ENCODE results near the gene ZBTB25.

Gene ZBTB25

GRCh38 chr14:64450255-64450654 lies 53.4 kb downstream of the ZBTB25 start:
- H3K4me1 Mint-ChIP-seq (ENCODE audit: low read depth): peaks cover 37% of the 10 kb centered on the region
- H3K27me3 Mint-ChIP-seq: no peaks in the 10 kb centered on the region
- no peak for DNase-seq
- peaks cover 89% of the 10 kb centered on the region for H3K36me3 Mint-ChIP-seq (ENCODE audit: low read depth)
- peak overlapping the region; percentile 92 for H3K27ac Mint-ChIP-seq
- H3K4me3 Mint-ChIP-seq: no peak overlapping the region
- H3K9me3 Mint-ChIP-seq: no peaks in the 10 kb centered on the region

GRCh38 chr14:64447876-64448670 lies 55.6 kb downstream of the ZBTB25 start:
- Mint-ChIP-seq H3K4me1 (ENCODE audit: low read depth) (peaks cover 57% of the 10 kb centered on the region), H3K36me3 (ENCODE audit: low read depth) (peaks cover 89% of the 10 kb centered on the region), H3K9me3 (no peaks in the 10 kb centered on the region), H3K27me3 (no peaks in the 10 kb centered on the region), H3K27ac (peak overlapping the region; percentile 45), H3K4me3 (no peak overlapping the region)
- DNase-seq: no peak

GRCh38 chr14:64444984-64445845 lies 58.4 kb downstream of the ZBTB25 start:
- DNase-seq: no peak
- Mint-ChIP-seq H3K27ac (peak overlapping the region; percentile 83), H3K4me3 (peak overlapping the region; percentile 39), H3K9me3 (no peaks in the 10 kb centered on the region), H3K36me3 (ENCODE audit: low read depth) (peaks cover 95% of the 10 kb centered on the region), H3K27me3 (no peaks in the 10 kb centered on the region), H3K4me1 (ENCODE audit: low read depth) (peaks cover 51% of the 10 kb centered on the region)

GRCh38 chr14:64444140-64444539 lies 59.5 kb downstream of the ZBTB25 start:
- H3K4me1 Mint-ChIP-seq (ENCODE audit: low read depth): peaks cover 43% of the 10 kb centered on the region
- peak overlapping the region; percentile 83 for H3K27ac Mint-ChIP-seq
- H3K27me3 Mint-ChIP-seq: no peaks in the 10 kb centered on the region
- no peak for DNase-seq
- no peaks in the 10 kb centered on the region for H3K9me3 Mint-ChIP-seq
- H3K4me3 Mint-ChIP-seq: no peak overlapping the region
- peaks cover 93% of the 10 kb centered on the region for H3K36me3 Mint-ChIP-seq (ENCODE audit: low read depth)

- no peak overlapping the region for H3K27ac Mint-ChIP-seq
- H3K36me3 Mint-ChIP-seq (ENCODE audit: low read depth): peaks cover 93% of the 10 kb centered on the region
- no peaks in the 10 kb centered on the region for H3K9me3 Mint-ChIP-seq
- peaks cover 45% of the 10 kb centered on the region for H3K4me1 Mint-ChIP-seq (ENCODE audit: low read depth)
- H3K4me3 Mint-ChIP-seq: no peak overlapping the region
- no peak for DNase-seq
- H3K27me3 Mint-ChIP-seq: no peaks in the 10 kb centered on the region
These were observed 61.2 kb downstream of the ZBTB25 start for GRCh38 chr14:64442300-64442988.

GRCh38 chr14:64440494-64440893 lies 63.1 kb downstream of the ZBTB25 start:
- no peak for DNase-seq
- Mint-ChIP-seq H3K27me3 (no peaks in the 10 kb centered on the region), H3K9me3 (no peaks in the 10 kb centered on the region), H3K36me3 (ENCODE audit: low read depth) (peaks cover 97% of the 10 kb centered on the region), H3K27ac (no peak overlapping the region), H3K4me1 (ENCODE audit: low read depth) (peaks cover 40% of the 10 kb centered on the region), H3K4me3 (no peak overlapping the region)

GRCh38 chr14:64439141-64439540 lies 64.5 kb downstream of the ZBTB25 start:
- DNase-seq: no peak
- Mint-ChIP-seq H3K27me3 (no peaks in the 10 kb centered on the region), H3K36me3 (ENCODE audit: low read depth) (peaks cover 97% of the 10 kb centered on the region), H3K9me3 (no peaks in the 10 kb centered on the region), H3K4me3 (no peak overlapping the region), H3K4me1 (ENCODE audit: low read depth) (peaks cover 27% of the 10 kb centered on the region), H3K27ac (no peak overlapping the region)

GRCh38 chr14:64438181-64438841 lies 65.3 kb downstream of the ZBTB25 start:
- Mint-ChIP-seq H3K36me3 (ENCODE audit: low read depth) (peaks cover 97% of the 10 kb centered on the region), H3K27ac (peak overlapping the region; percentile 16), H3K9me3 (no peaks in the 10 kb centered on the region), H3K4me1 (ENCODE audit: low read depth) (peaks cover 20% of the 10 kb centered on the region), H3K4me3 (no peak overlapping the region), H3K27me3 (no peaks in the 10 kb centered on the region)
- no peak for DNase-seq

- Mint-ChIP-seq H3K27me3 (no peaks in the 10 kb centered on the region), H3K27ac (no peak overlapping the region), H3K4me1 (ENCODE audit: low read depth) (peaks cover 19% of the 10 kb centered on the region), H3K9me3 (no peaks in the 10 kb centered on the region), H3K4me3 (no peak overlapping the region), H3K36me3 (ENCODE audit: low read depth) (peaks cover 99% of the 10 kb centered on the region)
- no peak for DNase-seq
These were observed 69.1 kb downstream of the ZBTB25 start for GRCh38 chr14:64434528-64434927.

- DNase-seq: no peak
- H3K4me3 Mint-ChIP-seq: peak overlapping the region; percentile 10
- H3K27me3 Mint-ChIP-seq: no peaks in the 10 kb centered on the region
- peaks cover 24% of the 10 kb centered on the region for H3K4me1 Mint-ChIP-seq (ENCODE audit: low read depth)
- no peak overlapping the region for H3K27ac Mint-ChIP-seq
- peaks cover 97% of the 10 kb centered on the region for H3K36me3 Mint-ChIP-seq (ENCODE audit: low read depth)
- no peaks in the 10 kb centered on the region for H3K9me3 Mint-ChIP-seq
These were observed 79.7 kb downstream of the ZBTB25 start for GRCh38 chr14:64423987-64424386.

- Mint-ChIP-seq H3K9me3 (no peaks in the 10 kb centered on the region), H3K4me3 (no peak overlapping the region), H3K27ac (peak overlapping the region; percentile 84), H3K36me3 (ENCODE audit: low read depth) (peaks cover 95% of the 10 kb centered on the region), H3K27me3 (no peaks in the 10 kb centered on the region), H3K4me1 (ENCODE audit: low read depth) (peaks cover 24% of the 10 kb centered on the region)
- no peak for DNase-seq
These were observed 80.9 kb downstream of the ZBTB25 start for GRCh38 chr14:64422756-64423155.

- Mint-ChIP-seq H3K27ac (peak overlapping the region; percentile 84), H3K27me3 (no peaks in the 10 kb centered on the region), H3K36me3 (ENCODE audit: low read depth) (peaks cover 95% of the 10 kb centered on the region), H3K4me1 (ENCODE audit: low read depth) (peaks cover 24% of the 10 kb centered on the region), H3K9me3 (no peaks in the 10 kb centered on the region), H3K4me3 (no peak overlapping the region)
- DNase-seq: no peak
These were observed 81.6 kb downstream of the ZBTB25 start for GRCh38 chr14:64422005-64422404.

- H3K27me3 Mint-ChIP-seq: no peaks in the 10 kb centered on the region
- peaks cover 30% of the 10 kb centered on the region for H3K4me1 Mint-ChIP-seq (ENCODE audit: low read depth)
- H3K36me3 Mint-ChIP-seq (ENCODE audit: low read depth): peaks cover 95% of the 10 kb centered on the region
- H3K9me3 Mint-ChIP-seq: no peaks in the 10 kb centered on the region
- peak overlapping the region; percentile 27 for H3K27ac Mint-ChIP-seq
- DNase-seq: no peak
- H3K4me3 Mint-ChIP-seq: no peak overlapping the region
These were observed 82.5 kb downstream of the ZBTB25 start for GRCh38 chr14:64421166-64421565.

GRCh38 chr14:64419003-64419402 lies 84.6 kb downstream of the ZBTB25 start:
- DNase-seq: no peak
- Mint-ChIP-seq H3K9me3 (no peaks in the 10 kb centered on the region), H3K4me3 (no peak overlapping the region), H3K27me3 (no peaks in the 10 kb centered on the region), H3K27ac (no peak overlapping the region), H3K4me1 (ENCODE audit: low read depth) (peaks cover 34% of the 10 kb centered on the region), H3K36me3 (ENCODE audit: low read depth) (peaks cover 93% of the 10 kb centered on the region)
